ENCODE results near the gene RAB11A.

RAB11A gene

GRCh38 chr15:65901836-65902235 is 32.5 kb downstream of the RAB11A start:
- TF ChIP-seq, protein P1, sequence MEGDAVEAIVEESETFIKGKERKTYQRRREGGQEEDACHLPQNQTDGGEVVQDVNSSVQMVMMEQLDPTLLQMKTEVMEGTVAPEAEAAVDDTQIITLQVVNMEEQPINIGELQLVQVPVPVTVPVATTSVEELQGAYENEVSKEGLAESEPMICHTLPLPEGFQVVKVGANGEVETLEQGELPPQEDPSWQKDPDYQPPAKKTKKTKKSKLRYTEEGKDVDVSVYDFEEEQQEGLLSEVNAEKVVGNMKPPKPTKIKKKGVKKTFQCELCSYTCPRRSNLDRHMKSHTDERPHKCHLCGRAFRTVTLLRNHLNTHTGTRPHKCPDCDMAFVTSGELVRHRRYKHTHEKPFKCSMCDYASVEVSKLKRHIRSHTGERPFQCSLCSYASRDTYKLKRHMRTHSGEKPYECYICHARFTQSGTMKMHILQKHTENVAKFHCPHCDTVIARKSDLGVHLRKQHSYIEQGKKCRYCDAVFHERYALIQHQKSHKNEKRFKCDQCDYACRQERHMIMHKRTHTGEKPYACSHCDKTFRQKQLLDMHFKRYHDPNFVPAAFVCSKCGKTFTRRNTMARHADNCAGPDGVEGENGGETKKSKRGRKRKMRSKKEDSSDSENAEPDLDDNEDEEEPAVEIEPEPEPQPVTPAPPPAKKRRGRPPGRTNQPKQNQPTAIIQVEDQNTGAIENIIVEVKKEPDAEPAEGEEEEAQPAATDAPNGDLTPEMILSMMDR (IDR thresholded peaks at IDR 0.05; ENCODE audit: control insufficient read depth, insufficient read depth, low read depth, low read length, missing control alignments) = no peak
- no peak overlapping the region for H3K4me3 ChIP-seq (ENCODE audit: control insufficient read depth, low read depth, low read length)
- DNase-seq (ENCODE audit: low read depth) = no peak

DNA sequence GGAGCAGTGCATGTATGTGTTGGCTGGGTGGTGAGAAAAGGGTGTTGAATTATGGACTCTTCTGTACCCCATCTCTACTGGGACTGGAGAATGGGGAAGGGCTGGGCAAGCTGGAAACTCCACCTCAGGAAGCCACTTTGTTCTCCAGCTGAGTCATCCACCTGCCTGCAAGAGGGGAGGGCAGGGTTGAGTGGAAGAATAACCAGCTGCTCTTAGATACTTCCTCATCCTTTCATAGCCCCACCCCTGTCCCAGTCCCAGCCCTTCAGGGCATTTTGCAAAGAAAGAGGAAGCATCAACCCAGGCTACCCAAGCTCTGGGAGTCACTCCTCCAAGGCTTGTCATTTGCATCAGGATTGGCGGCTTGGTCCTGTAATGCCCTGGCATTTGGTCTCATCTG is 33.1 kb downstream of the RAB11A start:
- no peak for DNase-seq (ENCODE audit: low read depth)
- no peak overlapping the region for H3K4me3 ChIP-seq (ENCODE audit: control insufficient read depth, low read depth, low read length)
- TF ChIP-seq, protein P1 (IDR thresholded peaks at IDR 0.05; ENCODE audit: control insufficient read depth, insufficient read depth, low read depth, low read length, missing control alignments) = no peak

- TF ChIP-seq, protein P1 (IDR thresholded peaks at IDR 0.05; ENCODE audit: control insufficient read depth, insufficient read depth, low read depth, low read length, missing control alignments) = no peak
- DNase-seq (ENCODE audit: low read depth) = no peak
- H3K4me3 ChIP-seq (ENCODE audit: control insufficient read depth, low read depth, low read length) = no peak overlapping the region
These were observed 34.2 kb downstream of the RAB11A start for GRCh38 chr15:65903296-65904073.

DNA sequence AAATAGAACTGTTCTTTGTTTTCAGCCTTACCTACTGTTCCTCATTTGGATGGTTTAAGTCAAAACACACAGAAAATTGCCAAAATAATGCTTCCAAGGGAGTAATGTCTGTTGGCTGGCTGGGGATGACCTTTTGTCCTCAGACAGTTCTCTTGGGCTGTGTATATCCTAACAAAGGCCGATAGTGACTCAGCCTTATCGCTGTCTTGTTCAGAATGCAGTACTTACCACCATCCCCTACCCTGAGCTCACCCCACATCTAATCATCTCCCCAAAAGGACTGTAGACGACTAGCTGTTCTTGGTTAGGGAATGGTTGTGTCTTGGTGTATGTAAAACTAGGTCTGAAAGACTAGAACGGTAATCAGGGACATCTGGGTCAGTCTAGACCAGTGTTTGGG is 35.0 kb downstream of the RAB11A start:
- TF ChIP-seq, protein P1 (IDR thresholded peaks at IDR 0.05; ENCODE audit: control insufficient read depth, insufficient read depth, low read depth, low read length, missing control alignments) = no peak
- H3K4me3 ChIP-seq (ENCODE audit: control insufficient read depth, low read depth, low read length) = no peak overlapping the region
- DNase-seq (ENCODE audit: low read depth) = no peak

GRCh38 chr15:65906396-65906795 is 37.1 kb downstream of the RAB11A start:
- TF ChIP-seq, protein P1 (IDR thresholded peaks at IDR 0.05; ENCODE audit: control insufficient read depth, insufficient read depth, low read depth, low read length, missing control alignments) = no peak
- DNase-seq (ENCODE audit: low read depth) = no peak

DNA sequence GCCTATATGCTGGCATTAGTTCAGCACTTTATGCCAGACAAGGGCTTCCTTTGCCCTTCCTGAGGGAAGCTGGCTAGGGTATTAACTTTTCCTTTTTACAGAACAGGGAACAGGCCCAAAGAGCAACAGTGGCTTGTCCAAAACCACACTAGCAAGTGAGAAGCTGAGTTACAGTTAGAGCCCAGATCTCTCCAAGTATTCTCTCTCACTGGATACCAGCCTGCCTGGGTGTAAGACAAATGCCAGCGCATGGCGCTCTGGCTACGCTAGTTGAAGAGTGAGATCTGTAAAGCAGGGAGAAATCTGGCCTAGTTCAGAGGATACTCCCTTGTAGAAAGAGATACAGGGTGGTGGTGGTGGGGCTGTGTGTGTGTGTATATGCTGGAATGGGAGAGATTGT is 38.4 kb downstream of the RAB11A start:
- H3K4me3 ChIP-seq (ENCODE audit: control insufficient read depth, low read depth, low read length) = no peak overlapping the region
- TF ChIP-seq, protein P1 (IDR thresholded peaks at IDR 0.05; ENCODE audit: control insufficient read depth, insufficient read depth, low read depth, low read length, missing control alignments) = no peak
- no peak for DNase-seq (ENCODE audit: low read depth)

More at GRCh38 chr15:65906396-65906795, 37.1 kb downstream of the RAB11A start:
- H3K4me3 ChIP-seq (ENCODE audit: control insufficient read depth, low read depth, low read length) = no peak overlapping the region
